Measurements from ENCODE around the gene ECI1. TPM values are rescaled to one million over a fixed set of nuclear protein-coding genes. Genes with fewer than 3 reads are reported as not detected.

The ECI1 gene
- total and polyA plus RNA-seq, 2 experiments from 2014 or later, result 71.4 to 156 TPM

DNA sequence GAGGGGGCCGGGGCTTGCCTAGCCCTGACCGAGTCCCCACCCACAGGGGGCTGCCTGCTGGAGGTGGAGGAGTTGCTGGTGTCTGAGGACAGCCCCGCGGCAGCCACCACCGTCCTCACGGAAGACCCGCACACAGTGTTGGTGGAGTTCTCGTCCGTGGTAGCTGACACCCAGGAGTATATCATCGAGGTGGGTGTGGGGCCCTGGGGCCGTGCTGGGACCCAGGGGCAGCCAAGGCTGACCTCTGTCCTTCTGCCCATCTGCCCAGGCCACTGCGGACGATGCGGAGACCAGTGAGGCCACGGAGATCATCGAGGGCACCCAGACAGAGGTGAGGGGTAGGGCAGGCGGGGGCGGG lies 16.6 kb downstream of the ECI1 start:
- H3K36me3 ChIP-seq (replicated peaks; ENCODE audit: insufficient read depth, low read depth), result no peaks in the 10 kb centered on the region

DNA sequence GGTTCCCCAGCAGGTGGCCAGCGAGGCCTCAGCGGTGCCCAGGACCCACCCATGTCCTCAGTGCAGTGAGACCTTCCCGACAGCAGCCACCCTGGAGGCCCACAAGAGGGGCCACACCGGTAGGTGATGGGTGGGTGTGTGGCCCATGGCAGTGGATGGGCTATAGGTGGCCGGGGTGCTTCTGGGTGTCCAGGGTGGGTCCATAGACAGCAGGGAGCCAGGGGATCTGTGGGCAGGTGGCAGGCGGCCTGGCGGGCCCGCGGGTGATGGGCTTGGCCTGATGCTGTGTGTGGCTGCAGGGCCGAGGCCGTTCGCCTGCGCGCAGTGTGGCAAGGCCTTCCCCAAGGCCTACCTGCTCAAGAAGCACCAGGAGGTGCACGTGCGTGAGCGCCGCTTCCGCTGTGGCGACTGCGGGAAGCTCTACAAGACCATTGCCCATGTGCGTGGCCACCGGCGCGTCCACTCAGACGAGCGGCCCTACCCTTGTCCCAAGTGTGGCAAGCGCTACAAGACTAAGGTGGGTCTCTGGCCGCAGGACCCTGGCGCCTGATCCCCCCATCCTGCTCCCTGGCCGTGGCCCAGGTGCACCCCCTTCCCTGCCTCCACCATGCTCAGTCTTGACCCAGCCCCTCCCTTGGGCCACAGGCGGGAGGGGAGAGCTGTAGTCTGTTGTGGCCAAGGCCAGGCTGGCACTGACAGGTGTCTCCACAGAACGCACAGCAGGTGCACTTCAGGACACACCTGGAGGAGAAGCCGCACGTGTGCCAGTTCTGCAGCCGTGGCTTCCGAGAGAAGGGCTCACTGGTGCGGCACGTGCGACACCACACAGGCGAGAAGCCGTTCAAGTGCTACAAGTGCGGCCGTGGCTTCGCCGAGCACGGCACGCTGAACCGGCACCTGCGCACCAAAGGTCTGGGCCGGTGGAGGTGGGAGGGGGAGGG lies 17.2 kb downstream of the ECI1 start:
- no peaks in the 10 kb centered on the region for H3K9me2 ChIP-seq (replicated peaks; ENCODE audit: insufficient read depth)
- no peak overlapping the region for H3K27ac ChIP-seq
- H4K20me1 ChIP-seq (ENCODE audit: insufficient read depth, poor library complexity, severe bottlenecking), result peaks cover 14% of the 10 kb centered on the region
- no peaks in the 10 kb centered on the region for H3K9me3 ChIP-seq (ENCODE audit: low read depth)
- peaks cover 16% of the 10 kb centered on the region for H3K4me1 ChIP-seq (ENCODE audit: insufficient read depth)
- TF ChIP-seq EZH2phosphoT487 (IDR thresholded peaks at IDR 0.05; ENCODE audit: low read depth, severe bottlenecking, unreplicated experiment), result no peak
- TF ChIP-seq, protein P1, sequence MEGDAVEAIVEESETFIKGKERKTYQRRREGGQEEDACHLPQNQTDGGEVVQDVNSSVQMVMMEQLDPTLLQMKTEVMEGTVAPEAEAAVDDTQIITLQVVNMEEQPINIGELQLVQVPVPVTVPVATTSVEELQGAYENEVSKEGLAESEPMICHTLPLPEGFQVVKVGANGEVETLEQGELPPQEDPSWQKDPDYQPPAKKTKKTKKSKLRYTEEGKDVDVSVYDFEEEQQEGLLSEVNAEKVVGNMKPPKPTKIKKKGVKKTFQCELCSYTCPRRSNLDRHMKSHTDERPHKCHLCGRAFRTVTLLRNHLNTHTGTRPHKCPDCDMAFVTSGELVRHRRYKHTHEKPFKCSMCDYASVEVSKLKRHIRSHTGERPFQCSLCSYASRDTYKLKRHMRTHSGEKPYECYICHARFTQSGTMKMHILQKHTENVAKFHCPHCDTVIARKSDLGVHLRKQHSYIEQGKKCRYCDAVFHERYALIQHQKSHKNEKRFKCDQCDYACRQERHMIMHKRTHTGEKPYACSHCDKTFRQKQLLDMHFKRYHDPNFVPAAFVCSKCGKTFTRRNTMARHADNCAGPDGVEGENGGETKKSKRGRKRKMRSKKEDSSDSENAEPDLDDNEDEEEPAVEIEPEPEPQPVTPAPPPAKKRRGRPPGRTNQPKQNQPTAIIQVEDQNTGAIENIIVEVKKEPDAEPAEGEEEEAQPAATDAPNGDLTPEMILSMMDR (IDR thresholded peaks at IDR 0.05; ENCODE audit: poor library complexity), result no peak
- TF ChIP-seq EZH2 (IDR thresholded peaks at IDR 0.05; ENCODE audit: borderline replicate concordance), result no peak
- no peak overlapping the region for H2AFZ ChIP-seq
- no peaks in the 10 kb centered on the region for H3K36me3 ChIP-seq (replicated peaks; ENCODE audit: insufficient read depth, low read depth)
- H3K4me3 ChIP-seq, result no peak overlapping the region
- H3K4me2 ChIP-seq, result no peak overlapping the region
- 98% methylated on average over 43 of the region's 51 CpGs for WGBS (ENCODE audit: low lambda C conversion rate, missing lambda C conversion rate)
- no peak for DNase-seq (ENCODE audit: low spot score)
- H3K79me2 ChIP-seq, result no peaks in the 10 kb centered on the region
- peaks cover 26% of the 10 kb centered on the region for H3K27me3 ChIP-seq

More for the DNA sequence above, 16.6 kb downstream of the ECI1 start:
- H4K20me1 ChIP-seq (ENCODE audit: insufficient read depth, poor library complexity, severe bottlenecking), result peaks cover 14% of the 10 kb centered on the region
- peaks cover 16% of the 10 kb centered on the region for H3K4me1 ChIP-seq (ENCODE audit: insufficient read depth)
- no peaks in the 10 kb centered on the region for H3K9me2 ChIP-seq (replicated peaks; ENCODE audit: insufficient read depth)
- H3K79me2 ChIP-seq, result no peaks in the 10 kb centered on the region
- 95% methylated on average over 17 of the region's 18 CpGs for WGBS (ENCODE audit: low lambda C conversion rate, missing lambda C conversion rate)
- TF ChIP-seq, protein P1 (IDR thresholded peaks at IDR 0.05; ENCODE audit: poor library complexity), result no peak
- TF ChIP-seq EZH2 (IDR thresholded peaks at IDR 0.05; ENCODE audit: borderline replicate concordance), result no peak
- no peak for TF ChIP-seq EZH2phosphoT487 (IDR thresholded peaks at IDR 0.05; ENCODE audit: low read depth, severe bottlenecking, unreplicated experiment)
- H3K27ac ChIP-seq, result no peak overlapping the region
- H3K4me2 ChIP-seq, result no peak overlapping the region
- H3K9me3 ChIP-seq (ENCODE audit: low read depth), result no peaks in the 10 kb centered on the region
- H2AFZ ChIP-seq, result no peak overlapping the region
- H3K27me3 ChIP-seq, result peaks cover 26% of the 10 kb centered on the region
- no peak for DNase-seq (ENCODE audit: low spot score)
- no peak overlapping the region for H3K4me3 ChIP-seq

DNA sequence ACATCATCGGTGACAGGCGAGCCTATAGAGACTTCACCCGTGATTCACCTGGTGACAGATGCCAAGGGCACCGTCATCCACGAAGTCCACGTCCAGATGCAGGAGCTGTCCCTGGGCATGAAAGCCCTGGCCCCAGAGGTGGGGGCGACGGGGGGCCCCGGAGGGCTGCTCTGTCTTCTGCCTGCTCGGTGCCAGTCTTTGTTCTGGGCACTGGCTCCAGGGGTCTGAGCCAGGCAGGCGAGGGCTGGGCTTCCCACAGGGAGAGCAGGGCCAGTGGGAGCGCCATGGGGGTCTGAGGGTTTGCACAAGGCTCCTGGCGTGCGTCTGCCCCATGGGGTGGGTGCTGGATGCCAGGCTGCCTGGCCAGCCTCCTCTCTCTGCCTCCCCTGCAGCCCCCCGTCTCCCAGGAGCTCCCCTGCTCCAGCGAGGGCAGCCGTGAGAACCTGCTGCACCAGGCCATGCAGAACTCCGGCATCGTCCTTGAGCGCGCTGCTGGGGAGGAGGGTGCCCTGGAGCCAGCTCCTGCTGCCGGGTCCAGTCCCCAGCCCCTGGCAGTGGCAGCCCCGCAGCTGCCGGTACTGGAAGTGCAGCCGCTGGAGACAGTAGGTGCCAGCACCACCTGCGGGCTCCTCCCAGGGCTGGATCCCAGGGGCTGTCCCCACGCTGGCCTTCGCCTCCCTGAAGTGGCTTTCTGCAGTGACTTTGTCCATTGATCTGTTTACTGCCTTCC lies 18.2 kb downstream of the ECI1 start:
- WGBS (ENCODE audit: low lambda C conversion rate, missing lambda C conversion rate), result 97% methylated on average over 26 of the region's 28 CpGs
- TF ChIP-seq EZH2phosphoT487 (IDR thresholded peaks at IDR 0.05; ENCODE audit: low read depth, severe bottlenecking, unreplicated experiment) (no peak), EZH2 (IDR thresholded peaks at IDR 0.05; ENCODE audit: borderline replicate concordance) (no peak)
- TF ChIP-seq, protein P1 (IDR thresholded peaks at IDR 0.05; ENCODE audit: poor library complexity), result no peak
- Histone ChIP-seq H3K4me2 (no peak overlapping the region), H3K4me1 (ENCODE audit: insufficient read depth) (peaks cover 16% of the 10 kb centered on the region), H3K79me2 (no peaks in the 10 kb centered on the region), H3K4me3 (no peak overlapping the region), H3K27me3 (peaks cover 26% of the 10 kb centered on the region), H3K9me2 (replicated peaks; ENCODE audit: insufficient read depth) (no peaks in the 10 kb centered on the region), H3K27ac (no peak overlapping the region), H3K9me3 (ENCODE audit: low read depth) (no peaks in the 10 kb centered on the region), H2AFZ (no peak overlapping the region), H4K20me1 (ENCODE audit: insufficient read depth, poor library complexity, severe bottlenecking) (peaks cover 14% of the 10 kb centered on the region), H3K36me3 (replicated peaks; ENCODE audit: insufficient read depth, low read depth) (no peaks in the 10 kb centered on the region)
- DNase-seq (ENCODE audit: low spot score), result no peak

All from hepatocyte (in vitro differentiated cells).